Measurements from ENCODE around the gene LRRK2.

DNA sequence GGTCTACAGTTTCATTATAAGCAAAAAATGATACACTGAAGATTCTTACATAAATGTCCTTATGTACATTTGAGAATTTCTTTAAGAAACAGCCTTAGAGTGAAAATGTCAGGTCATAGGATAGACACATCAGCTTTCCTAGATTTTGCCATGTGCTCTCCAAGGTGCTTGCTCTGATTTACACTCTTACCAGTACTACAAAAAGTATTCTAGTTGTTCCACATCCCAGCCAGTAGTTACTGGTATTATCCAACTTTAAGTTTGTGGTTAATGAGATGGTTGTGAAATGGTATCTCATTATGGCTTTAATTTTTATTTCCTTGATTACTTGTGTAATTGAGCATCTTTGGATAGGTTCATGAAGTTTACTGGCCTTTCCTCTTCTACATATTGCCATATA, 5.0 kb upstream of the LRRK2 start:
- TF ChIP-seq, protein P1, sequence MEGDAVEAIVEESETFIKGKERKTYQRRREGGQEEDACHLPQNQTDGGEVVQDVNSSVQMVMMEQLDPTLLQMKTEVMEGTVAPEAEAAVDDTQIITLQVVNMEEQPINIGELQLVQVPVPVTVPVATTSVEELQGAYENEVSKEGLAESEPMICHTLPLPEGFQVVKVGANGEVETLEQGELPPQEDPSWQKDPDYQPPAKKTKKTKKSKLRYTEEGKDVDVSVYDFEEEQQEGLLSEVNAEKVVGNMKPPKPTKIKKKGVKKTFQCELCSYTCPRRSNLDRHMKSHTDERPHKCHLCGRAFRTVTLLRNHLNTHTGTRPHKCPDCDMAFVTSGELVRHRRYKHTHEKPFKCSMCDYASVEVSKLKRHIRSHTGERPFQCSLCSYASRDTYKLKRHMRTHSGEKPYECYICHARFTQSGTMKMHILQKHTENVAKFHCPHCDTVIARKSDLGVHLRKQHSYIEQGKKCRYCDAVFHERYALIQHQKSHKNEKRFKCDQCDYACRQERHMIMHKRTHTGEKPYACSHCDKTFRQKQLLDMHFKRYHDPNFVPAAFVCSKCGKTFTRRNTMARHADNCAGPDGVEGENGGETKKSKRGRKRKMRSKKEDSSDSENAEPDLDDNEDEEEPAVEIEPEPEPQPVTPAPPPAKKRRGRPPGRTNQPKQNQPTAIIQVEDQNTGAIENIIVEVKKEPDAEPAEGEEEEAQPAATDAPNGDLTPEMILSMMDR (IDR thresholded peaks at IDR 0.05; ENCODE audit: low read length): no peak
- TF ChIP-seq EZH2 (optimal IDR thresholded peaks at IDR 0.05; ENCODE audit: low read depth, low read length): no peak

Data from MM.1S (cell line).